GM19463 (cell line): ENCODE results near the gene CDC7.
"Not testable (repeated sequence)": the region's sequence is repeated elsewhere in the genome, so short reads cannot be mapped to it uniquely, and the experiment has no call there.

Experiments used
- ATAC-seq: cut with Tn5 transposase; IDR thresholded peaks from one replicate; pipeline ENCODE4 v1.9.1; 2021; ENCODE audit warnings: mild to moderate bottlenecking, moderate library complexity; ENCODE audit not compliant: unreplicated experiment

The CDC7 gene

GRCh38 chr1:91500756-91501522 is at the start of gene CDC7:
Gene CDC7 (plus strand): TSS chr1:91500851. CDS start chr1:91501717, 866 bp downstream.
- ATAC-seq, result peak; percentile 72

GRCh38 chr1:91454136-91454535 is 46.5 kb upstream of the CDC7 start:
- ATAC-seq, result no peak

- no peak for ATAC-seq
Observed at GRCh38 chr1:91455334-91455733, 45.3 kb upstream of the CDC7 start.

GRCh38 chr1:91455896-91456295 is 44.8 kb upstream of the CDC7 start:
- no peak for ATAC-seq

- ATAC-seq, result not testable (repeated sequence)
Observed at GRCh38 chr1:91465350-91465749, 35.3 kb upstream of the CDC7 start.

GRCh38 chr1:91476533-91477217 is 24.0 kb upstream of the CDC7 start:
- no peak for ATAC-seq

- no peak for ATAC-seq
Observed at GRCh38 chr1:91487469-91487868, 13.2 kb upstream of the CDC7 start.

GRCh38 chr1:91490501-91490900 is 10.2 kb upstream of the CDC7 start:
- no peak for ATAC-seq

GRCh38 chr1:91498035-91498434 is 2.6 kb upstream of the CDC7 start:
- ATAC-seq, result no peak

- no peak for ATAC-seq
Observed at GRCh38 chr1:91498498-91499245, 2.0 kb upstream of the CDC7 start.

- no peak for ATAC-seq
Observed at GRCh38 chr1:91499346-91499745, 1.3 kb upstream of the CDC7 start.

GRCh38 chr1:91499904-91500755 is 521 bp upstream of the CDC7 start:
- ATAC-seq, result peak; percentile 1

- ATAC-seq, result peak; percentile 15
Observed at GRCh38 chr1:91501523-91501851, 836 bp downstream of the CDC7 start.

- no peak for ATAC-seq
Observed at GRCh38 chr1:91501971-91502671, 1.5 kb downstream of the CDC7 start.

GRCh38 chr1:91502672-91503184 is 2.1 kb downstream of the CDC7 start:
- no peak for ATAC-seq

GRCh38 chr1:91503332-91503900 is 2.8 kb downstream of the CDC7 start:
- ATAC-seq, result no peak

- no peak for ATAC-seq
Observed at GRCh38 chr1:91503975-91504530, 3.4 kb downstream of the CDC7 start.

GRCh38 chr1:91505086-91505485 is 4.4 kb downstream of the CDC7 start:
- ATAC-seq, result no peak

GRCh38 chr1:91506071-91506470 is 5.4 kb downstream of the CDC7 start:
- no peak for ATAC-seq
